SJCRH30 (cell line): Measurements from ENCODE around the gene PLXNC1. TPM values are rescaled to one million over a fixed set of nuclear protein-coding genes. Genes with fewer than 3 reads are reported as not detected.

Source experiments
- DNase-seq, 2 experiments: peaks; one replicate each; pipeline ENCODE4 v3.0.0-alpha.2; 2015 to 2020
- H3K27ac ChIP-seq: fragments of 250-450 bp; sonication (Bioruptor Pico); 2 replicates; pipeline ENCODE4 v1.5.1; 2020; ENCODE audit warnings: mild to moderate bottlenecking, moderate library complexity
- H3K27me3 ChIP-seq: fragments of 250-450 bp; sonication (Bioruptor Pico); 2 replicates; pipeline ENCODE4 v1.5.1; 2020; ENCODE audit warnings: mild to moderate bottlenecking, moderate library complexity
- H3K36me3 ChIP-seq: fragments of 250-450 bp; sonication (Bioruptor Pico); 2 replicates; pipeline ENCODE4 v1.5.1; 2020; ENCODE audit warnings: mild to moderate bottlenecking, moderate library complexity
- H3K4me1 ChIP-seq: fragments of 250-450 bp; sonication (Bioruptor Pico); 2 replicates; pipeline ENCODE4 v1.5.1; 2020; ENCODE audit warnings: mild to moderate bottlenecking, moderate library complexity
- H3K4me3 ChIP-seq: fragments of 250-450 bp; sonication (Bioruptor Pico); 2 replicates; pipeline ENCODE4 v1.5.1; 2020; ENCODE audit warnings: mild to moderate bottlenecking, moderate library complexity
- H3K9me3 ChIP-seq: fragments of 250-450 bp; sonication (Bioruptor Pico); replicated peaks from 2 replicates; pipeline ENCODE4 v1.5.1; 2020; ENCODE audit warnings: mild to moderate bottlenecking, moderate library complexity
- total RNA-seq: library from RNA; depleted of rRNA; stranded (reverse); fragments of >200 nt; shearing (Covaris generic); gene quantifications from 2 replicates; pipeline ENCODE4 v1.2.3, GENCODE V29; 2014

The PLXNC1 gene
- total RNA-seq, 1 experiment from 2014 or later: 0.08 TPM

GRCh38 chr12:94191811-94192210 is 43.4 kb downstream of the PLXNC1 start:
- Histone ChIP-seq H3K36me3 (no peaks in the 10 kb centered on the region), H3K4me1 (no peaks in the 10 kb centered on the region), H3K4me3 (no peak overlapping the region), H3K27me3 (no peaks in the 10 kb centered on the region), H3K27ac (no peak overlapping the region), H3K9me3 (no peaks in the 10 kb centered on the region)
- DNase-seq: no peak

- DNase-seq: no peak
- Histone ChIP-seq H3K4me3 (no peak overlapping the region), H3K36me3 (no peaks in the 10 kb centered on the region), H3K27ac (no peak overlapping the region), H3K9me3 (no peaks in the 10 kb centered on the region), H3K4me1 (no peaks in the 10 kb centered on the region), H3K27me3 (no peaks in the 10 kb centered on the region)
Measured at GRCh38 chr12:94192506-94192905, 44.1 kb downstream of the PLXNC1 start.

- no peaks in the 10 kb centered on the region for H3K27me3 ChIP-seq
- H3K9me3 ChIP-seq: no peaks in the 10 kb centered on the region
- no peaks in the 10 kb centered on the region for H3K4me1 ChIP-seq
- no peak overlapping the region for H3K27ac ChIP-seq
- DNase-seq: no peak
- no peak overlapping the region for H3K4me3 ChIP-seq
- no peaks in the 10 kb centered on the region for H3K36me3 ChIP-seq
Measured at GRCh38 chr12:94193168-94193567, 44.8 kb downstream of the PLXNC1 start.

DNA sequence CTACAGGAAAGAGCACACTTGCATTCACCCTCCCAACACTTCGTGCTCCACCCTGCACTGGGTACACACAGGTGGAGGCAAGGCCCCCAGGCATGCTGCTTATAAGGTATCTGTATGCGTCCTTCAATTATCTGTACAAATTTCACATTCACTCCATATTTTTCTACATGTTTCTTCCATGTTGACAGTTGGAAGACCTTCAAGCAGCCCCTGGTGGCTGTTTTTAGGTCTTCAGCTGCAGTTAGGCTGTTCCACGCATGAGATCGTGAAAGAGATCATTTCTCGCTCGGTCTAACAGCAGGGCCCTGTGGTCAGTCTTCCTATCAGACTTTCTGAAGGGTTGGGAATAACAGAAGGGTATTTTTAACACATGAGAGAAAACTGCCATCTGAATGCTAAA is 47.1 kb downstream of the PLXNC1 start:
- Histone ChIP-seq H3K27ac (no peak overlapping the region), H3K36me3 (no peaks in the 10 kb centered on the region), H3K9me3 (no peaks in the 10 kb centered on the region), H3K4me3 (no peak overlapping the region), H3K4me1 (no peaks in the 10 kb centered on the region), H3K27me3 (no peaks in the 10 kb centered on the region)
- no peak for DNase-seq

DNA sequence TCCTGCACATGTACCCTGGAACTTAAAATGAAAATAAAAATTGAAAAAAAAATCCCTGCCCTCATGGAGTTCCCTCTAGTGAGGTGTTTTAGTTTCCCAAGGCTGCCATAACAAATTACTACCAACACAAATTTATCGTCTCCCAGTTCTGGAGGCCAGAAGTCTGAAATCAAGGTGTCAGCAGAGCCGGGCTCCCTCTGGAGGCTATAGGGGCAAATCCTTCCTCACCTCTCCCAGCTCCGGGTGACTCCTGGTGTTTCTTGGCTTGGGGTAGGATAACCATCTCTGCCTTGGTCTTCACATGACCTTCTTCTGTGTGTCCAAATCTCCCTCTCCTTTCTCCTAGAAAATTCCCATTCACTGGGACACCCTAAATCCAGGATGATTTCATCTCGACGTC is 50.1 kb downstream of the PLXNC1 start:
- Histone ChIP-seq H3K9me3 (no peaks in the 10 kb centered on the region), H3K4me3 (no peak overlapping the region), H3K36me3 (no peaks in the 10 kb centered on the region), H3K27ac (no peak overlapping the region), H3K4me1 (no peaks in the 10 kb centered on the region), H3K27me3 (no peaks in the 10 kb centered on the region)
- DNase-seq: no peak

DNA sequence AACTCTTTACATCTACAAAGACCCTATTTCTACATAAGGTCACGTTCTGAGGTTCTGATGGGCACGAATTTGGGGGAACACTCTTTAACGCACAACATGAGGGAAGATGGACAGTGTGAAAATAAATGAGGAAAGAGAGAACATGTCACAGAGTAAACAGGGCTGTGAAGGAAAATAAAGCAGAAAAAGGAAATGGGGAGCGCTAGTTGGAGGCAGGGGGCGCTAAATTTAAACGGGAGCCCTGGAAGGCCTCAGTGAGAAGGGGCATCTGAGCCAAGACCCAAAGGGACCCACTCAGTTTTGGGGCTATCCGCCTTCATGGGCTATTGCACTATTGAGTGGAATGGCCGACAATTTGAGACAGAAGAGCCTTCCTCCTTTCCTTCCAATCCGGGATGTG is 50.5 kb downstream of the PLXNC1 start:
- Histone ChIP-seq H3K27ac (no peak overlapping the region), H3K4me3 (no peak overlapping the region), H3K9me3 (no peaks in the 10 kb centered on the region), H3K27me3 (no peaks in the 10 kb centered on the region), H3K4me1 (no peaks in the 10 kb centered on the region), H3K36me3 (no peaks in the 10 kb centered on the region)
- DNase-seq: no peak

DNA sequence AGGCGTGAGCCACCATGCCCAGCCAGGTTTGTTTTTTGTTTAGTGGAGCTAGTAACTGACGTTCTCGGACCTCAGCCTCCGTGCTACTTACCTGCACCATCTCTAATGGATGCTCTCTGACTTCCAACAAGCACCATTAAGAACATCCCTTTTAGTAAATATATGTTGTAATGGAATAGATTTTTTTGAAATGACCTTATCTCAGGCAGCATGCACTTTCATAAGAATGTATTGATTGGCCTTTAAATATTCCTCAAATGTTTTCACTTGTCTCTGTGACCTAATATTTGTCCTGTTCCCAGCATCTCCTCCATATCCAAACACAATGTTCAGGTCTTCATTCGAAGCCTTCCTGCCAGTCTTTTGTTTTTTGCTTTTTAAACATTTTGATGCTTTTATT is 51.7 kb downstream of the PLXNC1 start:
- no peak overlapping the region for H3K4me3 ChIP-seq
- no peak for DNase-seq
- H3K4me1 ChIP-seq: no peaks in the 10 kb centered on the region
- H3K27me3 ChIP-seq: no peaks in the 10 kb centered on the region
- no peaks in the 10 kb centered on the region for H3K9me3 ChIP-seq
- H3K27ac ChIP-seq: no peak overlapping the region
- no peaks in the 10 kb centered on the region for H3K36me3 ChIP-seq

DNA sequence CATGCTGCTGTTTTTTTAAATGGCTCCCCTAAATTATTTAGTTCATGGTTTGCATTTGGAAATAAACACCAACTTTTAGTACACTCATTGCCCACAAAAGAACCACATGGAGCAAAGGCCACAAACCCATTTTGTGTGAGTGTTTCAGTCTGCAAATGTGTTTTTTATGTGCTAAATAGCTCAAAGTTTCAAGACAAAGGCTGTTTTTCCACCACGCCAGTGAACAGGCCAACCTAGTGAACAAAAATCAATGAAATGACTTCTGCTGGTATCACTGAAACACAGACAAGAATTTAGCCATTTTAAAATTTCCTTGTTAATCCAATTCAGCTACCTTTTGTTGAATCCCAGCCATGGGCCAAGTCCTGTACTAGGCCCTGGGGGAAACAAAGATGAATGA is 52.3 kb downstream of the PLXNC1 start:
- Histone ChIP-seq H3K36me3 (no peaks in the 10 kb centered on the region), H3K4me1 (no peaks in the 10 kb centered on the region), H3K4me3 (no peak overlapping the region), H3K9me3 (no peaks in the 10 kb centered on the region), H3K27me3 (no peaks in the 10 kb centered on the region), H3K27ac (no peak overlapping the region)
- no peak for DNase-seq

DNA sequence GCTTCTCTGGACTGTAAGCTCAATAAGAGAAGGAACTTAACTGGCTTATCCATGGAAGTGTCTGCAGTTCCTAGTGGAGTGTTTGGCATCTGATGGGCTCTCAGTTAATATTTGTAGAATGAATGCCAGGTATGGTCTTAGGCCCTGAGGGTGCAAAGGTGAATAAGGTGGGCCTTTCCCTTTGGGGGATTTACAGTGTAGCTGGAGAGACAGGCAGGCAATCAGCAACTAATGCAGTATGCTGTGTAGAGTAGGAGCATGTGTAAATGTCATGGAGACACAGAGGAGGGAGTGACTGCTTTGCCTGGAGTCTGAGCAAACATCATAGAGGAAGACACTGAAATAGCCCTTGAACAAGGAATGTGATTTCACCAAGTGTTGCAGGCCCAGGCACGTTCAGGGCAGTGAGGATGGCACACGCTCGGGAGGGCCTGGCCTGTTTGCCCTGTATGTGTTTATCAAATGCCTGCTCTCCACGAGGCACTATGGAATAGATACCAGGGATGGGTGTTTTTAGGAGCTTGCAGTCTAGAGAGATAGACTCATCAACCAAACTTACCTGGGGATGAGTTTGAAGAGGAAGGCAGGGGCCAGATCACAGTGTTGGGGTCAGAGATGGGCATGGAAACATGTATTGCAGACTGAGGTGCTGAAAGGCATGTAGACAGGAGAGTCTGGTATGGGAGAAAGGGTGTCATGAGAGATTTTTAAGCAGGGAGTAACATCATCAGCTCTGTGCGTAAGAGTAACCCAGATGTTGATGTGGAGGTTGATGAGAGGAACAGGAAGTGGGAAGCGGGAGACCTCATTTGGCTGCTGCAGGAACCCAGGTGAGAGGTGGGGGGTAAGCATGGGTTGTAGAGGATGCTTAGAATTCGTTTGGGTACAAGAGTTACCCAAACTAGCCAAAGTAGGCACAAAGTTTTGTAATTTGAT is 54.1 kb downstream of the PLXNC1 start:
- no peak for DNase-seq
- Histone ChIP-seq H3K27ac (no peak overlapping the region), H3K27me3 (no peaks in the 10 kb centered on the region), H3K4me1 (no peaks in the 10 kb centered on the region), H3K9me3 (no peaks in the 10 kb centered on the region), H3K4me3 (no peak overlapping the region), H3K36me3 (no peaks in the 10 kb centered on the region)

- H3K4me3 ChIP-seq: no peak overlapping the region
- no peaks in the 10 kb centered on the region for H3K27me3 ChIP-seq
- no peaks in the 10 kb centered on the region for H3K36me3 ChIP-seq
- no peaks in the 10 kb centered on the region for H3K4me1 ChIP-seq
- H3K27ac ChIP-seq: no peak overlapping the region
- DNase-seq: no peak
- H3K9me3 ChIP-seq: no peaks in the 10 kb centered on the region
Measured at GRCh38 chr12:94203181-94203546, 54.8 kb downstream of the PLXNC1 start.

DNA sequence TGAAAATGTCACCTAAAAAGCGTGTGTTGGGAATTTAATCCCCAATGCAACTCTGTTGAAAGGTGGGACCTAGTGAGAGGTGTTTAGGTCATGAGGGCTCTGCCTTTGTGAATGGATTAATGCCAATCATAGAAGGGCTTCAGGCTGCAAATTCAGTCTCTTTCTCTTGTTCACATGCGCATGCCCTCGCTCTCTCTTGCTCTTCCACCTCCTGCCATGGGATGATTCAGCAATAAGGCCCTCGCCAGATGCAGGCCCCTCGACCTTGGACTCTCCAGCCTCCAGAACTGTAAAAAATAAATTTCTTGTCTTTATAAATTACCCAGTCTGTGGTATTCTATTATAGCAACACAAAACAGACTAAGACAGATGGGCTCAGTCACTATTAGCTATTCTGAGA is 55.4 kb downstream of the PLXNC1 start:
- Histone ChIP-seq H3K36me3 (no peaks in the 10 kb centered on the region), H3K9me3 (no peaks in the 10 kb centered on the region), H3K27ac (no peak overlapping the region), H3K4me3 (no peak overlapping the region), H3K4me1 (no peaks in the 10 kb centered on the region), H3K27me3 (no peaks in the 10 kb centered on the region)
- no peak for DNase-seq

GRCh38 chr12:94204499-94205247 is 56.3 kb downstream of the PLXNC1 start:
- Histone ChIP-seq H3K9me3 (no peaks in the 10 kb centered on the region), H3K27ac (no peak overlapping the region), H3K4me1 (no peaks in the 10 kb centered on the region), H3K36me3 (no peaks in the 10 kb centered on the region), H3K27me3 (no peaks in the 10 kb centered on the region), H3K4me3 (no peak overlapping the region)
- no peak for DNase-seq

DNA sequence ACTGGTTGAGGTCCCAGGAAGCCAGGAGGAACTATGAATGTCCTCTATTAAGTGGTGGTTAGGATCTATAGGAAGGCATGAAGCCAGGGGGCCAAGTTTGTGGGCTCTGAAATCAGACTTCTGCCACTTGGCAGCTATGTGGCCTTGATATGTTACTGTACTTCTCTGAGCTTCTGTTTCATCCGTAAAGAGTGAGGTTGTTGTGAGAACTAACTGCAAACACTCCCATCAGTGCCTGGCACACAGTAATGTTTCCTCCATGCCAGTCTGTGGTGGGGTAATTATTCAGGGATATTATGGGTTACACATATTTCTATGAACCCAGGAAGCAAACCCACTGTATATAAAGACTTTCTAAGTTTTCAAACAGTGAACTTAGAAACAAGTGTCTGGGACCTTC is 57.4 kb downstream of the PLXNC1 start:
- Histone ChIP-seq H3K4me3 (no peak overlapping the region), H3K36me3 (no peaks in the 10 kb centered on the region), H3K9me3 (no peaks in the 10 kb centered on the region), H3K4me1 (no peaks in the 10 kb centered on the region), H3K27ac (no peak overlapping the region), H3K27me3 (no peaks in the 10 kb centered on the region)
- no peak for DNase-seq

- Histone ChIP-seq H3K27me3 (no peaks in the 10 kb centered on the region), H3K36me3 (no peaks in the 10 kb centered on the region), H3K4me1 (no peaks in the 10 kb centered on the region), H3K4me3 (no peak overlapping the region), H3K9me3 (no peaks in the 10 kb centered on the region), H3K27ac (no peak overlapping the region)
- DNase-seq: no peak
Measured at GRCh38 chr12:94206886-94207285, 58.5 kb downstream of the PLXNC1 start.

DNA sequence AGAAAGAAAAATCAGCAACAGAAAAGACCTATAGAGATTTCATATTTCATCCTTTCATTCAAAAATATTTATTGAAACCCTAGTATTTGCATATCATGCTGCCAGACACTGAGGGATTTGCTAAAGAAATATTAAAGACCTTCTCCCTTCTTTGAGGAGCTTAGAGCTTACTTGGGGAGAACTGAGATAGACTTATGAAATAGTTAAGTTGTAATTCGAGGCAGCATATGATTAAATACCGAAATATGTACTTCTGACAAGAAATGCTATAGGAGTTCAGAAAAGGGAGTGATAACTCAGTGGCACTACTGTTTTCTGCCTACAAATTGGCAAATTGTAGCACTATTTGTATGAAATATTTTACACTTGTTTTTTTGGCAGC is 59.1 kb downstream of the PLXNC1 start:
- DNase-seq: no peak
- Histone ChIP-seq H3K36me3 (no peaks in the 10 kb centered on the region), H3K27ac (no peak overlapping the region), H3K9me3 (no peaks in the 10 kb centered on the region), H3K27me3 (no peaks in the 10 kb centered on the region), H3K4me1 (no peaks in the 10 kb centered on the region), H3K4me3 (no peak overlapping the region)
